ENCODE data around the gene OTOG. TPM values are rescaled to one million over a fixed set of nuclear protein-coding genes. Genes with fewer than 3 reads are reported as not detected.

Gene OTOG
- total and polyA plus RNA-seq, 2 of the 8 experiments (the other 6 are each of a cell fraction or from before 2014, with no cell fraction given), result 0.41 to 1.5 TPM

DNA sequence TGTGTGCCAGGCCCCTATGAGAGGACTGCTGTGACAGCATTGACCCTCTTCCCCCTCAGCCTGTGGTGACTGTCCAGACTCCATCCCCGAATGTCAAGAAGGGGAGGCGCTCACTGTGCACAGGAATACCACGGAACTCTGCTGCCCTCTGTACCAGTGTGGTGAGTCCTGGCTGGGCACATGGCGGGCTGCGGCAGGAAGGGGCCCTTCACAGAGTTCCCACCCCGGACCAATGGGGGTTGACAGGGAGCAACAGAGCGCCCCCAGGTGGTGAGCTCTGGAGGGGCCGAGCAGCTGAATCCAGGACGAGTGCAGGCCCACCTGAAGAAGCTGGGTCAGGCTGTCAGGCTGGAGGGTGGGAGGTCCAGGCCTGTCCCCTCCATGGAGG lies 88.5 kb downstream of the OTOG start (continued):
- no peak for TF ChIP-seq KDM4A (IDR thresholded peaks at IDR 0.05; ENCODE audit: low read depth, low read length, severe bottlenecking)
